GM12873 (cell line): ENCODE measurements around the gene WSB1.

Experiments used
- TF ChIP-seq, protein P1 (sequence below): IDR thresholded peaks from 2 replicates; pipeline ENCODE4 v1.5.1; 2012; ENCODE audit warnings: low read depth, mild to moderate bottlenecking, moderate library complexity, low read length, control low read depth; ENCODE audit not compliant: insufficient read depth; ENCODE audit errors: missing control alignments

Gene WSB1

DNA sequence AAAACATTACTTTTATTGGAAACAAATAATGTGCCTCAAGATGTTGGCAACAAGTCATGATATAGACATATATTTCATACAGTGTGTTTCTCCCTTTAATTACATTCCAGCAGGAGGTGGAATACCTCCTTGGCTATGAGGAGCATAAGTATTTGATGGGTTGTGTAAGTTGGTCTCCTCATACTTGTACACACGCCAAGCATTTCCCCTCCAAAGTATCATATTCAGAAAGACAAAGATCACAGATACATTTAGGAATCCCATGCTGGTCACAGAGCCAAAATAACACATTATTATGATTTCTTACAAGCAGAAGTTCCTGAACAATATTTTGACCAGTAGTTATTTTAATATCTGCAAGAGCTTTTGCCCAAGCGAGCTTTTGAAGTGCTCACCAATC, 57.8 kb downstream of the WSB1 start:
- TF ChIP-seq, protein P1, sequence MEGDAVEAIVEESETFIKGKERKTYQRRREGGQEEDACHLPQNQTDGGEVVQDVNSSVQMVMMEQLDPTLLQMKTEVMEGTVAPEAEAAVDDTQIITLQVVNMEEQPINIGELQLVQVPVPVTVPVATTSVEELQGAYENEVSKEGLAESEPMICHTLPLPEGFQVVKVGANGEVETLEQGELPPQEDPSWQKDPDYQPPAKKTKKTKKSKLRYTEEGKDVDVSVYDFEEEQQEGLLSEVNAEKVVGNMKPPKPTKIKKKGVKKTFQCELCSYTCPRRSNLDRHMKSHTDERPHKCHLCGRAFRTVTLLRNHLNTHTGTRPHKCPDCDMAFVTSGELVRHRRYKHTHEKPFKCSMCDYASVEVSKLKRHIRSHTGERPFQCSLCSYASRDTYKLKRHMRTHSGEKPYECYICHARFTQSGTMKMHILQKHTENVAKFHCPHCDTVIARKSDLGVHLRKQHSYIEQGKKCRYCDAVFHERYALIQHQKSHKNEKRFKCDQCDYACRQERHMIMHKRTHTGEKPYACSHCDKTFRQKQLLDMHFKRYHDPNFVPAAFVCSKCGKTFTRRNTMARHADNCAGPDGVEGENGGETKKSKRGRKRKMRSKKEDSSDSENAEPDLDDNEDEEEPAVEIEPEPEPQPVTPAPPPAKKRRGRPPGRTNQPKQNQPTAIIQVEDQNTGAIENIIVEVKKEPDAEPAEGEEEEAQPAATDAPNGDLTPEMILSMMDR, result no peak

DNA sequence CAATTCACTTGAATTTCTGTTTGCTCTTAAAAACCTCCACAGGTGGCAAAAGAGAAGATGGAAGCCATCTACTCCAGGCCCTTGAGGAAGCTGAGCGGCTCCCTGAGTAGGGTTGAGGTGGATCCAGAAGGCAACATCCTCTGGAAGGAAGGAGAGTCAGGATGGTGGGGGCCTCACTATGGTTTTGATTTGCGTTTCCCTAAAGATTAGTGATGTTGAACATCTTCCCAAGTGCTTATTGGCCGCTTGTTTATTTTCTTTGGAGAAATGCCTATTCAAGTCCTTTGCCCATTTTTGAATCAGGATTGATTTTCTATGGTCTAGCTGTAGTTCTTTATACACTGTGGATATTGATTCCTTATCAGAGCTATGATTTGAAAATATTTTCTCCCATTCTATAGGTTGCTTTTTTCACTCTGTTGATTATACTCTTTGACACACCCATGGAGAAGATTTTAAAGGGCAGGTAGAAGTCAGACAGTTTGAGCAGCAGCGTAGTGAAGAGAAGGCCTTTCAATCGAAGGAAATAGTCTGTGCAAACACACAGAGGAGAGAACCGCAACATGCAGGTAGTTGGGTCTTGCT, 58.6 kb downstream of the WSB1 start:
- TF ChIP-seq, protein P1, result no peak

DNA sequence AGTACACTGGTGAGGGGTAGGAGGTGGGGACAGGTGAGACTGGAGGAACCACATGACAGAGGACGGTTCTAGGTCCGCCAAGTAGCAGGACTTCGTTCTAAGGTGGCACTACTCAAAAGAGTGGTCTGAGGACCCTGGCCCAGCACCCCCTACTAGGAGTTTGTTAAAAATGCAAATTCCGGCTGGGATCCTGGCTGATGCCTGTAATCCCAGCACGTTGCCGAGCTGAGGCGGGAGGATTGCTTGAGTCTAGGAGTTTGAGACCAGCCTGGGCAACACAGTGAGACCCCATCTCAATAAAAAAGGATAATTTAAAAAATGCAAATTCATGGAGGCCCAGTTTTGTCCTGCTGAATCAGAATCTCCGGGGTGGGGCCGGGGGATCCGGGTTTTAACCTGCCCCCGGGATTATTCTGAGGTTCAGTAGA, 59.1 kb downstream of the WSB1 start:
- TF ChIP-seq, protein P1, result no peak

DNA sequence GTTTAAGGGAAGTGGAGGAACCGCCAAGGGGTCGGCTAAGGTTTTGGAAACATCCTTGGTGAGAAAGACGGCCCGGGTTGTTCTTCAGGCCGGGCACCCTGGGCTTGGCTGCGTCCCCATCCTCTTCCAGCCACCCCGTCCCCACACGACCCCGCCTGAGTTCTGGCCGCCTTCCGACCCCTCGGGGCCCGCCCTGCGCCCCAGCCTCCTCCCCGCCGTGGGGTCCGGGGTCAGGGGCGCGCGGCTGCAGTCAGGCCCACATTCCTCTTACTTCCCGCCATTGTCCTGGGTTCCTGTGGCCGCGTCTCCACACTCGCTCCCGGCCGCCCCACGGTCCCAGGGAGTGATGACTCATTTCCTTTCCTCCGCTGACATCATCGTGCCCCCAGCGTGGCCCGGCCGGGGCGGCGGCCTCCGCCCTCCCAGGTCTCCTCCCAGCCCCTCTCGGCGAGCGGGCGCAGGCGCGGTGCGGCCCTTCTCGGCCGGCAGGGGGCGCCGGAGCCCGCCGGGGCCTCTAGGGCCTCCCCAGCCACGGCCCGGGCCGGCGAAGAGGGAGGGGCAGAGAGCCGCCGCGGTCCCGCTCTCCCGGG, 59.6 kb downstream of the WSB1 start:
- TF ChIP-seq, protein P1, result peak; percentile 73

DNA sequence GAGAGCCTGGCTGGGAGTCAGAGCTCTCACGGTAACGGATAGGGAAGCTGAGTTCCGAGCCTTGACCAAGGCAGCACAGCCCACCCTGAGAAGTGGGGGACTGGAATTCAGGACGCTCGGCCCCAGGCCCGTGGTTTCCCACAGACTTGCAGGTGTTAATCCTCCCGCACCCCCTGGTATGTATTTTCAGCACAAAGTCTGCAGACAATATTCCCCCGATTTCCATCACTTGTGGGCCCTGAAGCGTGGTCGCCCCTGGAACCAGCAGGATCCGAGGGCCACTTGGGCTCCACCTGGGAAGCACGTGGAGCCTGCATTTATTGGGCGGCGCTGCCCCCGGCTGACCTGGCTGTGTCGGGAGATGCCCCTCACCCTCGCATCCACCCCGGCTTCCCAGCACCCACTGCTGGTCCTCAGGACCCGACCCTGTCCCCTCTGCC, 60.2 kb downstream of the WSB1 start:
- TF ChIP-seq, protein P1, result no peak

DNA sequence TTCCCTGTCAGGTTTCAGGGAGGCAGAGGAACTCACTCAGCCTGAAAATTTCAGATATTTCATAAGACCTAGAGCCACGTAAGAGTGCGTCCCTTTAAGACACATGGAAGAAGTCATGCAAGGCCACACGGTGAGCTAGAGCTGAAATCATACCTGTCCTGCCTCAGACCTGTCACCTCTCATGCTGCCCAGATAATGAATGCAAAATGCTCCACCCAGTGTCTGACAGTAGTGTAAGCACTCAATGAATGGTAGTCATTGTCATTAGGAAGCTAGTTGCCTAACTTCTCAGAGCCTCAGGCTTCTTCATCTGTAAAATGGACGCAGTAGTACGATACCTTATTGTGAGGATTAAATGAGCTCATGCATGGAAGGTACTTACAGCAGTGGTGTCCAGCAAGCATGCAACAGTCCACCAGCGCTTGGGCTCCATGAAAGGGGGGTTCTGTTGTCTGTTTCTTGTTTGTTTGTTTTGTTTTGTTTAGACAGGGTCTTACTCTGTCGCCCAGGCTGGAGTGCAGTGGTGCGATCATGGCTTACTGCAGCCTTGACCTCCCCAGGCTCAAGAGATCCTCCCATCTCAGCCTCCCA, 60.7 kb downstream of the WSB1 start:
- TF ChIP-seq, protein P1, result peak; percentile 31

DNA sequence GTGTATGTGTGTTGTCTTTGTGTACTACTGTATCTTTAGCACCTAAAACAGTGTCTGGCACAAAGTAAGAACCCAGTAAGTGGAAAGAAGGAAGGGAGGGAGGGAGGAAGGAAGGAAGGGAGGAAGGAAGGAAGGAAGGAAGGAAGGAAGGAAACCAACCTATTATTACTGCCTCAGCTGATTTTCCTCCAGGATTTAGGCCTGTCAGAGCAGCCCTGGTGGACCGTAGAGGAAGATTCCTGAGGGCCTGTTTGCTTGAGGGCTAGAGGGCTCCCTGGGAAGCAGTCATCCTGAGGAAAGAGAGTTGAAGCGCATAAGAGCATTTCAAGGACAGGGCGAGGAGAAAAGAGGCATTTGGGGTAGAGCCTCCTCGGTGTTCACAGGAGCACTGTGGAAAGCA, 61.5 kb downstream of the WSB1 start:
- TF ChIP-seq, protein P1, result no peak
